GM21717 (cell line): Measurements from ENCODE around the gene ZNF428.

Experiments
- ATAC-seq: cut with Tn5 transposase; IDR thresholded peaks from one replicate; pipeline ENCODE4 v1.9.1; 2021; ENCODE audit warnings: mild to moderate bottlenecking, moderate library complexity; ENCODE audit not compliant: unreplicated experiment

The ZNF428 gene

GRCh38 chr19:43564800-43565199 lies 54.6 kb downstream of the ZNF428 start:
- ATAC-seq: no peak

GRCh38 chr19:43563816-43564457 lies 55.5 kb downstream of the ZNF428 start:
- no peak for ATAC-seq

GRCh38 chr19:43562698-43563241 lies 56.7 kb downstream of the ZNF428 start:
- ATAC-seq: peak; percentile 63

GRCh38 chr19:43562226-43562697 lies 57.2 kb downstream of the ZNF428 start:
- ATAC-seq: no peak

- no peak for ATAC-seq
Measured at GRCh38 chr19:43561139-43561970, 58.1 kb downstream of the ZNF428 start.

GRCh38 chr19:43560687-43561086 lies 58.7 kb downstream of the ZNF428 start:
- no peak for ATAC-seq
